Mesothelial cell of epicardium (in vitro differentiated cells): Measurements from ENCODE around the gene PHAX. TPM values are rescaled to one million over a fixed set of nuclear protein-coding genes. Genes with fewer than 3 reads are reported as not detected.
A peak's percentile ranks its signal among the peaks of the same experiment; 100 is the strongest.
"Not testable (repeated sequence)": the region's sequence is repeated elsewhere in the genome, so short reads cannot be mapped to it uniquely, and the experiment has no call there.

Experiments
- DNase-seq, 2 experiments: peaks; one replicate each; pipeline ENCODE4 v3.0.0; 2021; ENCODE audit warnings: low spot score in 2 of 2; ENCODE audit not compliant: unreplicated experiment in 2 of 2
- H3K27ac Mint-ChIP-seq: 2 replicates; pipeline ENCODE4 v1.8.0; 2021; ENCODE audit warnings: mixed read lengths
- H3K27me3 Mint-ChIP-seq: 2 replicates; pipeline ENCODE4 v1.8.0; 2021; ENCODE audit warnings: low read depth, mixed read lengths
- H3K36me3 Mint-ChIP-seq: 2 replicates; pipeline ENCODE4 v1.8.0; 2021; ENCODE audit warnings: mixed read lengths
- H3K4me1 Mint-ChIP-seq: 2 replicates; pipeline ENCODE4 v1.8.0; 2021; ENCODE audit warnings: mixed read lengths
- H3K4me3 Mint-ChIP-seq: 2 replicates; pipeline ENCODE4 v1.8.0; 2021; ENCODE audit warnings: mild to moderate bottlenecking, moderate library complexity, mixed read lengths
- H3K9me3 Mint-ChIP-seq: 2 replicates; pipeline ENCODE4 v1.8.0; 2021; ENCODE audit warnings: mixed read lengths
- CTCF ChIP-seq: fragments of 200-600 bp; sonication (generic); IDR thresholded peaks from one replicate; pipeline ENCODE4 v1.5.0; 2021; ENCODE audit warnings: antibody characterized with exemption; ENCODE audit not compliant: unreplicated experiment
- total RNA-seq: library from RNA; stranded (reverse); gene quantifications from 3 replicates; pipeline ENCODE4 v1.2.1, GENCODE V29; 2021

PHAX gene
- total RNA-seq, result 36.8 to 47.3 TPM (median 42.8 TPM) in 3 replicates

GRCh38 chr5:126600631-126601511, at the start of gene PHAX:
PHAX (plus strand) TSS chr5:126600947; CDS start chr5:126600963, 16 bp downstream.
- Mint-ChIP-seq H3K9me3 (no peaks in the 10 kb centered on the region), H3K4me1 (peaks cover 27% of the 10 kb centered on the region), H3K27ac (peak within 1 kb of the TSS; percentile 97), H3K36me3 (peaks cover 12% of the 10 kb centered on the region), H3K4me3 (peak within 1 kb of the TSS; percentile 96), H3K27me3 (no peaks in the 10 kb centered on the region)
- peak; percentile 59 to 81 for DNase-seq
- no peak for TF ChIP-seq CTCF

- Mint-ChIP-seq H3K4me1 (no peaks in the 10 kb centered on the region), H3K4me3 (no peak overlapping the region), H3K27ac (no peak overlapping the region), H3K36me3 (peaks cover 45% of the 10 kb centered on the region), H3K9me3 (no peaks in the 10 kb centered on the region), H3K27me3 (no peaks in the 10 kb centered on the region)
- DNase-seq, result no peak
- TF ChIP-seq CTCF, result no peak
These were observed 48.1 kb upstream of the PHAX start for GRCh38 chr5:126552614-126553013.

GRCh38 chr5:126555101-126555500, 45.6 kb upstream of the PHAX start:
- not testable (repeated sequence) for H3K27ac Mint-ChIP-seq, H3K9me3 Mint-ChIP-seq, H3K4me3 Mint-ChIP-seq, H3K27me3 Mint-ChIP-seq, H3K4me1 Mint-ChIP-seq, DNase-seq
- H3K36me3 Mint-ChIP-seq, result peaks cover 47% of the 10 kb centered on the region

- Mint-ChIP-seq H3K9me3 (no peaks in the 10 kb centered on the region), H3K4me3 (no peak overlapping the region), H3K27me3 (no peaks in the 10 kb centered on the region), H3K4me1 (no peaks in the 10 kb centered on the region), H3K27ac (no peak overlapping the region), H3K36me3 (peaks cover 44% of the 10 kb centered on the region)
- no peak for TF ChIP-seq CTCF
- DNase-seq, result no peak
These were observed 38.8 kb upstream of the PHAX start for GRCh38 chr5:126561908-126562307.

- DNase-seq, result no peak
- H3K36me3 Mint-ChIP-seq, result peaks cover 44% of the 10 kb centered on the region
- H3K27me3 Mint-ChIP-seq, result no peaks in the 10 kb centered on the region
- H3K9me3 Mint-ChIP-seq, result no peaks in the 10 kb centered on the region
- no peak overlapping the region for H3K4me3 Mint-ChIP-seq
- no peak for TF ChIP-seq CTCF
- no peaks in the 10 kb centered on the region for H3K4me1 Mint-ChIP-seq
- no peak overlapping the region for H3K27ac Mint-ChIP-seq
These were observed 37.9 kb upstream of the PHAX start for GRCh38 chr5:126562823-126563222.

GRCh38 chr5:126568206-126568755, 32.5 kb upstream of the PHAX start:
- H3K27ac Mint-ChIP-seq, result no peak overlapping the region
- no peak for TF ChIP-seq CTCF
- H3K9me3 Mint-ChIP-seq, result no peaks in the 10 kb centered on the region
- H3K36me3 Mint-ChIP-seq, result peaks cover 46% of the 10 kb centered on the region
- H3K4me1 Mint-ChIP-seq, result no peaks in the 10 kb centered on the region
- no peak overlapping the region for H3K4me3 Mint-ChIP-seq
- H3K27me3 Mint-ChIP-seq, result no peaks in the 10 kb centered on the region
- DNase-seq, result no peak
